HG03521 (cell line): ENCODE measurements around the gene ARHGEF39.
"Not testable (repeated sequence)": the region's sequence is repeated elsewhere in the genome, so short reads cannot be mapped to it uniquely, and the experiment has no call there.

Experiments
- ATAC-seq: cut with Tn5 transposase; IDR thresholded peaks from one replicate; pipeline ENCODE4 v1.9.1; 2021; ENCODE audit warnings: mild to moderate bottlenecking, moderate library complexity; ENCODE audit not compliant: unreplicated experiment

The ARHGEF39 gene

GRCh38 chr9:35628389-35628991 lies 36.5 kb downstream of the ARHGEF39 start:
- ATAC-seq: no peak

GRCh38 chr9:35627575-35627974 lies 37.4 kb downstream of the ARHGEF39 start:
- no peak for ATAC-seq

GRCh38 chr9:35619800-35620158 lies 45.2 kb downstream of the ARHGEF39 start:
- peak; percentile 47 for ATAC-seq

GRCh38 chr9:35618854-35619799 lies 45.9 kb downstream of the ARHGEF39 start:
- ATAC-seq: peak; percentile 32

- ATAC-seq: no peak
Measured at GRCh38 chr9:35618325-35618727, 46.7 kb downstream of the ARHGEF39 start, which contains the start of gene CD72. Gene CD72, minus strand, starts transcription at chr9:35618413. Its CDS starts 110 bp downstream, at chr9:35618303.

- no peak for ATAC-seq
Measured at GRCh38 chr9:35617548-35617947, 47.4 kb downstream of the ARHGEF39 start.

- ATAC-seq: no peak
Measured at GRCh38 chr9:35616681-35617459, 48.1 kb downstream of the ARHGEF39 start.

- no peak for ATAC-seq
Measured at GRCh38 chr9:35615981-35616680, 48.9 kb downstream of the ARHGEF39 start.

GRCh38 chr9:35612843-35613242 lies 52.2 kb downstream of the ARHGEF39 start:
- ATAC-seq: no peak

- not testable (repeated sequence) for ATAC-seq
Measured at GRCh38 chr9:35612066-35612465, 52.9 kb downstream of the ARHGEF39 start.

GRCh38 chr9:35611230-35611797 lies 53.7 kb downstream of the ARHGEF39 start:
- ATAC-seq: peak; percentile 42

- no peak for ATAC-seq
Measured at GRCh38 chr9:35609820-35610163, 55.2 kb downstream of the ARHGEF39 start.
